GM06990 (cell line): Measurements from ENCODE around the gene MAPK10.

ENCODE experiments used
- DNase-seq: peaks from one replicate; pipeline ENCODE4 v3.0.0-alpha.2; 2011; ENCODE audit not compliant: insufficient read length; ENCODE audit errors: extremely low read depth
- H3K27me3 ChIP-seq: replicated peaks from 2 replicates; pipeline ENCODE4 v1.6.0; 2011; ENCODE audit warnings: low read length; ENCODE audit not compliant: control insufficient read depth, insufficient read depth
- H3K36me3 ChIP-seq: 2 replicates; pipeline ENCODE4 v1.5.1; 2011; ENCODE audit warnings: low read length; ENCODE audit not compliant: control insufficient read depth, insufficient read depth
- H3K4me3 ChIP-seq: replicated peaks from 2 replicates; pipeline ENCODE4 v1.5.1; 2011; ENCODE audit warnings: low read depth, mild to moderate bottlenecking, control low read depth, low read length
- TF ChIP-seq, protein P1 (sequence below): IDR thresholded peaks from 2 replicates; pipeline ENCODE4 v1.5.1; 2011; ENCODE audit warnings: low read length, control low read depth, mild to moderate bottlenecking, inconsistent platforms; ENCODE audit not compliant: insufficient read depth, poor library complexity, severe bottlenecking

The MAPK10 gene

DNA sequence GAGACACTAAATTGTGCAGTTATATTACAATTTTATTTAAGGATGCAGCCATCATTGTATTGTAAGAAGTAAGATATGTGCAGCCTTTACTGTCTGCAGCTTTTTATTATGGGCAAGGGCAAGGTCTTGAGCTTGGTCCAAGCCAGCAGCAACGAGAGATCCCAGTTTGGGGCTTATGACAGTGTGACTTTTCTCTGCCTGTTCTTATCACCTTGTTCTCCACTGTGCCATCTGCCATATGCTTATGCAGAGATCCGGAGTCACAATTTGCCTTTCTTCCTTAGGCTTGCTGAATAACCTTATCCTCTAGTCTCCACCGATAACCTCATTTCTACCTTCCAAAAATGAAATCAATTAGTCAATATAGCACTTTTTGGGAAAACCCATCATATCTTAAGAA, 30.4 kb downstream of the MAPK10 start:
- TF ChIP-seq, protein P1, sequence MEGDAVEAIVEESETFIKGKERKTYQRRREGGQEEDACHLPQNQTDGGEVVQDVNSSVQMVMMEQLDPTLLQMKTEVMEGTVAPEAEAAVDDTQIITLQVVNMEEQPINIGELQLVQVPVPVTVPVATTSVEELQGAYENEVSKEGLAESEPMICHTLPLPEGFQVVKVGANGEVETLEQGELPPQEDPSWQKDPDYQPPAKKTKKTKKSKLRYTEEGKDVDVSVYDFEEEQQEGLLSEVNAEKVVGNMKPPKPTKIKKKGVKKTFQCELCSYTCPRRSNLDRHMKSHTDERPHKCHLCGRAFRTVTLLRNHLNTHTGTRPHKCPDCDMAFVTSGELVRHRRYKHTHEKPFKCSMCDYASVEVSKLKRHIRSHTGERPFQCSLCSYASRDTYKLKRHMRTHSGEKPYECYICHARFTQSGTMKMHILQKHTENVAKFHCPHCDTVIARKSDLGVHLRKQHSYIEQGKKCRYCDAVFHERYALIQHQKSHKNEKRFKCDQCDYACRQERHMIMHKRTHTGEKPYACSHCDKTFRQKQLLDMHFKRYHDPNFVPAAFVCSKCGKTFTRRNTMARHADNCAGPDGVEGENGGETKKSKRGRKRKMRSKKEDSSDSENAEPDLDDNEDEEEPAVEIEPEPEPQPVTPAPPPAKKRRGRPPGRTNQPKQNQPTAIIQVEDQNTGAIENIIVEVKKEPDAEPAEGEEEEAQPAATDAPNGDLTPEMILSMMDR: no peak
- Histone ChIP-seq H3K36me3 (no peaks in the 10 kb centered on the region), H3K27me3 (no peaks in the 10 kb centered on the region; the same call in 1 of the 2 replicates), H3K4me3 (no peak overlapping the region)
- DNase-seq: no peak

DNA sequence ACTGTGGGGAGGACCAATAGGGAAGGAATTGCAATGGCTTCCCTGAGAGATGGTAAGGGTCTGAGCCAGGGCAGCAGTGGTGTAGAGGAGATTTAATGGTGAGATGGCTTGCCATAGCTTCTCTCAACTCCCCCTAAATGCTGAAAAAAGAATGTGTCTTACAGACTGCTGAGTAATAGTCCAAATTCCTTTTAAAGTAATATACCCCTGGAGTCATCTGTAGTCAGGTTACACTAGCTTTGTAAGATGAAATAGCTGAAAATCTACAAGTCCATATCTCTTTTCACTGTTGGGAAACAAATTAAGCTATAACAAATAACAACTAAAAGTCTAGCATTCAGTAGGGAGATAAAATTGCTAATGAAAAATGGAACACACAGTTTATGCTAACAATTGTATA, 33.5 kb downstream of the MAPK10 start:
- Histone ChIP-seq H3K27me3 (no peaks in the 10 kb centered on the region), H3K36me3 (no peaks in the 10 kb centered on the region), H3K4me3 (no peak overlapping the region)
- TF ChIP-seq, protein P1: no peak
- DNase-seq: no peak

DNA sequence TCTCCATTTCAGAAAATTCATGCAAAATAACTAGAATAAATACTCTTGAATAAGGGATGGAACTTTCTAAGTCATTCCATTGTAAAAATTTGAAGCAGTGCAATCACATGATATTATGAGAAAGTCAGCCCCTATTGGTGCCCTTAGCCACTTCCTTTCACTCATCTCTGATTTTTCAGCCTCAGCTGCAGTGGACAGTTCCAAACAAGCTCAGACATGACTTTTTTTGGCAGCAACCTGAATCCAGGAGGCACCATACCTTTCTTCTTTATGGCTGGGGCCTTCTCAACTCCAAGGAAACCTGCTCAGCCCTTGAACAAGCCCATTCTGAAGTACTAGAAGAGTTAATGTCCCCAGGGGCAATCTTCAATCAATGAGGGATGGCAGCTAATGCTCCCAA, 40.5 kb downstream of the MAPK10 start:
- Histone ChIP-seq H3K36me3 (no peaks in the 10 kb centered on the region), H3K4me3 (no peak overlapping the region), H3K27me3 (no peaks in the 10 kb centered on the region)
- TF ChIP-seq, protein P1: no peak
- no peak for DNase-seq

DNA sequence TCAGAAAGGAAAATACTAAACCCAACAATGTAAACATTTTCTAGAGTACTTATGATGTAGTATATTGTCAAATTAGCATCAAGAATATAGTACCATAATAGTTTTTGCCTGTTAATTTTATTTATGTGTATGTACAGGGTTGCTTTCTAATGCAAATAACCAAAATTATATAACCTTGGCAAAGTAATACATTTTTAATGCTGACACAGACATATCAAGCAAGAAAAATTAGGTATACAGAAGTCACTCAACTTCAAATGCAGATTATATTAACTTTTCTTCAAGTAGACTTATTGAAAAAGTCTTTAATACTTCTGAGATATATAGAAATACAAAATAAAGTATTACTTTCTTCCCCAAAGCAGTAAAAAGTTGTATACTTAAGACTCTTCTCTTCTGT, 44.3 kb downstream of the MAPK10 start:
- TF ChIP-seq, protein P1: no peak
- DNase-seq: no peak

DNA sequence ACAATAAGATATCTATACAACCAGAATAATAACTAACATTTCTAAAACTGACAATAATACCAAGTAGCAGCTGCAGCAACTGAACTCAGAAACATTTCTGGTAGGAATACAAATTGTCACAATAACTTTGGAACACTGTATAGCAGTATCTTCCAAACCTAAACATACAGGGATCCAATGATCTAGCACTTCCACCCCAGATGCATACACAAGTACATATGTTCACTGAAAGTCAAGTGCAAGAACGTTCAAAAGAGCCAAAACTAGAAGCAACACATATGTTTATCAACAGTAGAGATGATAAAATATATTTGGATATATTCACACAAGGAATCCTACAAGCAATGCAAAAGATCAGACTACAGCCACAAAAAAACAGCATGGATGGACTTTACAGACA, 46.2 kb downstream of the MAPK10 start:
- DNase-seq: no peak
- TF ChIP-seq, protein P1: no peak
- Histone ChIP-seq H3K36me3 (no peaks in the 10 kb centered on the region), H3K4me3 (no peak overlapping the region), H3K27me3 (no peaks in the 10 kb centered on the region)

More for the DNA sequence above, 44.3 kb downstream of the MAPK10 start:
- Histone ChIP-seq H3K36me3 (no peaks in the 10 kb centered on the region), H3K27me3 (no peaks in the 10 kb centered on the region), H3K4me3 (no peak overlapping the region)

DNA sequence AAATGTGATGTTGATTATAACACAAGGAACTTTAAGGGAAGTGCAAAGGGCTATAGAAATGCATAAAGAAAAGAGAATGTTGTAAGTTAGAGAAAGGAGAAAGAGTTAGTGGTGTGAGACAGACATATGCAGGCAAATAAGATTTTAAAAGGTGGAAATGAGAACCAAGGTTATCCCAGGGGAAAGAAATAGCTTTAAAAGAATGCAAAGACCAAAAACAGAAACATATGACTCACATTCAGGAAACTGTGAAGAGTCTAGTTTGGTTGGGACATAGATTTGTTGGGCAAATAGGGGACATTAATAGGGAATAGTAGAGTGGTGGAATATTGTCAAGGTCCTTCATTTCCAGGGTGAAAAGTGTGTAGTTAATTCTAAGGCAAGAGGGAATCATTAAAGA, 52.4 kb downstream of the MAPK10 start:
- no peak for DNase-seq
- no peaks in the 10 kb centered on the region for H3K27me3 ChIP-seq
- H3K4me3 ChIP-seq: no peak overlapping the region
- TF ChIP-seq, protein P1: no peak
- no peaks in the 10 kb centered on the region for H3K36me3 ChIP-seq
